SK-N-SH (cell line): ENCODE data around the gene EDA. TPM values are rescaled to one million over a fixed set of nuclear protein-coding genes. Genes with fewer than 3 reads are reported as not detected.
A peak's percentile ranks its signal among the peaks of the same experiment; 100 is the strongest.

Source experiments
- CTCF ChIA-PET: fragments of 300-600, 350-600 bp; formaldehyde crosslinking; extraction: SDS; loops from one replicate; lab custom pipeline; 2021; lab: Yijun Ruan, JAX
- POLR2A ChIA-PET: fragments of 350-600 bp; sonication (Branson Sonifier 250); formaldehyde crosslinking; extraction: SDS; loops from one replicate; lab custom pipeline; 2020; ENCODE audit warnings: antibody characterized with exemption, inconsistent platforms; lab: Yijun Ruan, JAX
- DNase-seq: peaks from one replicate; pipeline ENCODE4 v3.0.0; 2012
- H2AFZ ChIP-seq: fragments of 200-600 bp; sonication (generic); 2 replicates; pipeline ENCODE4 v1.8.1; 2016; ENCODE audit warnings: antibody characterized with exemption, mild to moderate bottlenecking, low read depth
- H3F3A ChIP-seq: fragments of 200-600 bp; sonication (generic); replicated peaks from 2 replicates; pipeline ENCODE3; 2016; ENCODE audit warnings: antibody characterized with exemption, mild to moderate bottlenecking; ENCODE audit not compliant: insufficient read depth
- H3K27ac ChIP-seq, 2 experiments: fragments of 200-500 bp in 1 of 2; fragments of 200-600 bp in 1 of 2; sonication (Bioruptor generic) in 1 of 2; sonication (generic), shearing (Covaris generic) in 1 of 2; 2 replicates each; pipeline versions ENCODE4 v1.5.1 to v1.6.1; 2014 to 2016; ENCODE audit warnings: low read depth in 2 of 2, inconsistent platforms in 1 of 2, low read length in 1 of 2, mild to moderate bottlenecking in 1 of 2, mixed read lengths in 1 of 2
- H3K27me3 ChIP-seq: fragments of 200-600 bp; sonication (generic), shearing (Covaris generic); 2 replicates; pipeline ENCODE4 v1.6.1; 2016; ENCODE audit warnings: mixed run types; ENCODE audit not compliant: insufficient read depth
- H3K36me3 ChIP-seq, 2 experiments: fragments of 200-500 bp in 1 of 2; fragments of 200-600 bp in 1 of 2; sonication (Bioruptor generic) in 1 of 2; sonication (generic) in 1 of 2; replicated peaks in 1 of 2; 2 replicates each; pipeline versions ENCODE3 to v1.5.1; 2014 to 2016; ENCODE audit warnings: low read length in 1 of 2, mild to moderate bottlenecking in 1 of 2; ENCODE audit not compliant: insufficient read depth in 2 of 2, control insufficient read depth in 1 of 2
- H3K4me1 ChIP-seq, 2 experiments: fragments of 200-500 bp in 1 of 2; fragments of 200-600 bp in 1 of 2; sonication (Bioruptor generic) in 1 of 2; sonication (generic), shearing (Covaris generic) in 1 of 2; 2 replicates each; pipeline versions ENCODE4 v1.5.1 to v1.6.1; 2014 to 2016; ENCODE audit warnings: low read depth in 1 of 2, low read length in 1 of 2, mixed run types in 1 of 2; ENCODE audit not compliant: insufficient read depth in 2 of 2, control insufficient read depth in 1 of 2
- H3K4me2 ChIP-seq: fragments of 200-600 bp; sonication (generic), shearing (Covaris generic); 2 replicates; pipeline ENCODE4 v1.6.1; 2017; ENCODE audit warnings: mixed run types
- H3K4me3 ChIP-seq, 2 experiments: fragments of 200-500 bp in 1 of 2; fragments of 200-600 bp in 1 of 2; sonication (Bioruptor generic) in 1 of 2; sonication (generic), shearing (Covaris generic) in 1 of 2; 2 replicates each; pipeline versions ENCODE4 v1.5.1 to v1.8.1; 2014 to 2016; ENCODE audit warnings: low read depth in 2 of 2, inconsistent platforms in 1 of 2, low read length in 1 of 2, mild to moderate bottlenecking in 1 of 2, mixed read lengths in 1 of 2, moderate library complexity in 1 of 2
- H3K79me2 ChIP-seq: fragments of 200-600 bp; sonication (generic); 2 replicates; pipeline ENCODE4 v1.8.1; 2017; ENCODE audit warnings: mild to moderate bottlenecking; ENCODE audit not compliant: insufficient read depth
- H3K9ac ChIP-seq: fragments of 200-600 bp; sonication (generic); 2 replicates; pipeline ENCODE4 v1.6.1; 2017; ENCODE audit warnings: mixed run types
- H3K9me2 ChIP-seq: fragments of 200-600 bp; sonication (generic); 2 replicates; pipeline ENCODE4 v1.6.1; 2017; ENCODE audit warnings: mixed run types
- H3K9me3 ChIP-seq: fragments of 200-600 bp; sonication (generic); 2 replicates; pipeline ENCODE4 v1.6.1; 2017; ENCODE audit warnings: mixed run types, mild to moderate bottlenecking, moderate library complexity
- H4K20me1 ChIP-seq: fragments of 200-600 bp; sonication (generic); 2 replicates; pipeline ENCODE4 v1.6.1; 2017; ENCODE audit warnings: mild to moderate bottlenecking, mixed run types; ENCODE audit not compliant: insufficient read depth
- ELF1 ChIP-seq: IDR thresholded peaks from 2 replicates; pipeline ENCODE4 v1.4.0; 2012
- EP300 ChIP-seq, 2 experiments: IDR thresholded peaks; 2 replicates each; pipeline versions ENCODE4 v1.4.0 to v1.6.1; 2012; ENCODE audit warnings: borderline replicate concordance in 1 of 2, low read depth in 1 of 2, low read length in 1 of 2
- EZH2phosphoT487 ChIP-seq: fragments of 200-600 bp; sonication (generic); IDR thresholded peaks from 2 replicates; pipeline ENCODE4 v1.6.1; 2017; ENCODE audit warnings: low read depth, mixed run types, mild to moderate bottlenecking, antibody characterized with exemption, moderate library complexity, borderline replicate concordance
- GABPA ChIP-seq: IDR thresholded peaks from 2 replicates; pipeline ENCODE4 v1.4.0; 2012; ENCODE audit warnings: low read depth, mild to moderate bottlenecking
- GATA2 ChIP-seq: sonication (generic); formaldehyde crosslinking; IDR thresholded peaks from 2 replicates; pipeline ENCODE4 v1.5.0; 2020; ENCODE audit warnings: mild to moderate bottlenecking, missing genetic modification reagents
- IRF3 ChIP-seq: fragments of 150-350 bp; IDR thresholded peaks from 2 replicates; pipeline ENCODE4 v1.6.1; 2016; ENCODE audit warnings: mild to moderate bottlenecking, low read depth, low read length
- JUND ChIP-seq: IDR thresholded peaks from 2 replicates; pipeline ENCODE4 v1.4.0; 2012
- MAX ChIP-seq: IDR thresholded peaks from 2 replicates; pipeline ENCODE4 v1.4.0; 2012; ENCODE audit warnings: low read depth
- MEF2A ChIP-seq: IDR thresholded peaks from 2 replicates; pipeline ENCODE4 v1.4.0; 2012; ENCODE audit warnings: low read depth, borderline replicate concordance
- MXI1 ChIP-seq: IDR thresholded peaks from 2 replicates; pipeline ENCODE4 v1.6.1; 2012; ENCODE audit warnings: mild to moderate bottlenecking, low read depth, low read length, improper control_type of control experiment
- NFIC ChIP-seq: IDR thresholded peaks from 2 replicates; pipeline ENCODE4 v1.4.0; 2012; ENCODE audit warnings: borderline replicate concordance
- NRF1 ChIP-seq: IDR thresholded peaks from 2 replicates; pipeline ENCODE4 v1.6.1; 2012; ENCODE audit warnings: low read depth, mild to moderate bottlenecking, low read length
- PBX3 ChIP-seq: IDR thresholded peaks from 2 replicates; pipeline ENCODE4; 2012
- RAD21 ChIP-seq: IDR thresholded peaks from 2 replicates; pipeline ENCODE4 v1.6.1; 2012; ENCODE audit warnings: mild to moderate bottlenecking, low read length
- RCOR1 ChIP-seq: fragments of 150-350 bp; IDR thresholded peaks from 2 replicates; pipeline ENCODE4 v1.6.1; 2017; ENCODE audit warnings: antibody characterized with exemption, low read length
- RFX5 ChIP-seq: IDR thresholded peaks from 2 replicates; pipeline ENCODE4 v1.6.1; 2012; ENCODE audit warnings: mild to moderate bottlenecking, improper control_type of control experiment, low read length
- TAF1 ChIP-seq: IDR thresholded peaks from 2 replicates; pipeline ENCODE4 v1.6.1; 2012; ENCODE audit warnings: low read depth, mild to moderate bottlenecking, low read length, moderate library complexity, borderline replicate concordance
- USF1 ChIP-seq: IDR thresholded peaks from 2 replicates; pipeline ENCODE4 v1.4.0; 2012; ENCODE audit warnings: low read depth, borderline replicate concordance
- YY1 ChIP-seq: IDR thresholded peaks from 2 replicates; pipeline ENCODE4 v1.4.0; 2012; ENCODE audit warnings: low read depth, mild to moderate bottlenecking
- ZBTB33 ChIP-seq: IDR thresholded peaks from 2 replicates; pipeline ENCODE4 v1.4.0; 2012; ENCODE audit warnings: low read depth, borderline replicate concordance
- WGBS: methylation state at CpG from one replicate; pipeline ENCODE4 v1.1.6; 2017; ENCODE audit warnings: low lambda C conversion rate; 5-methylcytosine and 5-hydroxymethylcytosine counted together
- polyA plus RNA-seq, 3 experiments: library from polyadenylated mRNA; depleted of rRNA; stranded (reverse); fragments of >200 nt; gene quantifications; 2 replicates each; pipeline ENCODE4 v1.2.3, GENCODE V29; 2012

The EDA gene
- polyA plus RNA-seq, 1 of the 3 experiments (the other 2 are of a cell fraction), result 0.02 TPM

GRCh38 chrX:69896046-69896445, 280.1 kb downstream of the EDA start:
- Histone ChIP-seq H2AFZ (no peak overlapping the region), H3K4me3 (no peak overlapping the region), H3K9me3 (no peaks in the 10 kb centered on the region), H3K4me1 (no peaks in the 10 kb centered on the region), H3F3A (no peaks in the 10 kb centered on the region), H3K36me3 (no peaks in the 10 kb centered on the region), H3K27me3 (no peaks in the 10 kb centered on the region; the same call in 1 of the 2 replicates), H3K27ac (no peak overlapping the region), H3K79me2 (no peaks in the 10 kb centered on the region), H4K20me1 (no peaks in the 10 kb centered on the region), H3K9me2 (no peaks in the 10 kb centered on the region), H3K4me2 (no peak overlapping the region), H3K9ac (no peak overlapping the region)
- DNase-seq, result no peak
- ChIA-PET CTCF (no interaction called here), POLR2A (no interaction called here)
- 0% methylated on average over 1 of the region's 1 CpG for WGBS
- TF ChIP-seq USF1, result no peak
- TF ChIP-seq GATA2 (CRISPR knock-in tag), result peak; percentile 42; the same call in 1 of the 2 replicates

GRCh38 chrX:69900491-69900890, 284.6 kb downstream of the EDA start:
- Histone ChIP-seq H3K9ac (no peak overlapping the region), H3K4me3 (no peak overlapping the region), H2AFZ (no peak overlapping the region), H3K9me3 (no peaks in the 10 kb centered on the region), H3K27ac (no peak overlapping the region), H3K36me3 (no peaks in the 10 kb centered on the region), H3K4me2 (no peak overlapping the region), H3F3A (no peaks in the 10 kb centered on the region), H3K79me2 (no peaks in the 10 kb centered on the region), H3K27me3 (no peaks in the 10 kb centered on the region; the same call in 1 of the 2 replicates), H3K4me1 (no peaks in the 10 kb centered on the region), H4K20me1 (no peaks in the 10 kb centered on the region), H3K9me2 (no peaks in the 10 kb centered on the region)
- ChIA-PET CTCF (no interaction called here), POLR2A (no interaction called here)
- TF ChIP-seq IRF3 (no peak), TAF1 (no peak), ELF1 (no peak), MAX (no peak), GATA2 (CRISPR knock-in tag) (no peak), EP300 (IDR thresholded peaks at IDR 0.05; ENCODE audit: borderline replicate concordance in 1 of 2, low read depth in 1 of 2, low read length in 1 of 2) (no peak), JUND (no peak), YY1 (no peak), GABPA (no peak), MXI1 (no peak), NFIC (no peak), RFX5 (no peak), RAD21 (no peak), PBX3 (no peak), NRF1 (no peak), RCOR1 (no peak), EZH2phosphoT487 (no peak), ZBTB33 (no peak), MEF2A (no peak)
- WGBS, result 0% methylated on average over 1 of the region's 1 CpG
- no peak for DNase-seq
